Measurements from ENCODE around the gene CRAT. TPM values are rescaled to one million over a fixed set of nuclear protein-coding genes. Genes with fewer than 3 reads are reported as not detected.

The CRAT gene
- total RNA-seq, 5 donors from 2014 or later (not counting 1 experiment from before 2014, with no cell fraction given): 6.6 to 17.5 (median 13.9) TPM

- H3K9me3 Mint-ChIP-seq: no peaks in the 10 kb centered on the region
- peaks cover 2% of the 10 kb centered on the region for H3K36me3 Mint-ChIP-seq
- Histone ChIP-seq H3K36me3 (ENCODE audit: control insufficient read depth in 2 of 2, extremely low read depth in 1 of 2, insufficient read depth in 1 of 2, low read length in 1 of 2) (no peaks in the 10 kb centered on the region), H3K4me1 (ENCODE audit: control insufficient read depth in 1 of 2, extremely low read depth in 1 of 2, insufficient read depth in 2 of 2, low read length in 2 of 2) (no peaks in the 10 kb centered on the region), H3K27ac (ENCODE audit: low read length) (no peak overlapping the region), H3K27me3 (replicated peaks in 1 of 2; ENCODE audit: control insufficient read depth in 2 of 2, extremely low read depth in 1 of 2, insufficient read depth in 2 of 2, low read length in 1 of 2) (no peaks in the 10 kb centered on the region), H3K9me3 (no peaks in the 10 kb centered on the region), H3K4me3 (ENCODE audit: control insufficient read depth in 1 of 2, extremely low read depth in 1 of 2, low read length in 1 of 2) (no peak overlapping the region)
- CTCF ChIA-PET: no interaction called here
- POLR2A ChIA-PET: interaction anchor here in 1 of 2 donors (0.6 kb wide), 2 partner anchors 25 to 36 kb away, joined by 4 to 7 read pairs; no protein-coding TSS in a partner anchor
- no peak overlapping the region for H3K4me3 Mint-ChIP-seq
- ATAC-seq (replicated peaks in 1 of 4): no peak
- no peak for DNase-seq
- H3K27me3 Mint-ChIP-seq: no peaks in the 10 kb centered on the region
- 83% methylated on average over 10 of the region's 16 CpGs for WGBS (ENCODE audit: insufficient coverage)
- H3K4me1 Mint-ChIP-seq: no peaks in the 10 kb centered on the region
- no peak overlapping the region for H3K27ac Mint-ChIP-seq
Observed at GRCh38 chr9:129097671-129098306, 12.8 kb downstream of the CRAT start.

- CTCF ChIA-PET: no interaction called here
Observed at GRCh38 chr9:129095908-129096307, 14.7 kb downstream of the CRAT start.

GRCh38 chr9:129095170-129095667 lies 15.4 kb downstream of the CRAT start:
- ATAC-seq (replicated peaks in 1 of 4): no peak
- WGBS (ENCODE audit: insufficient coverage): 95% methylated on average over 20 of the region's 21 CpGs
- CTCF ChIA-PET: no interaction called here
- H3K27ac Mint-ChIP-seq: no peak overlapping the region
- H3K27ac ChIP-seq (ENCODE audit: low read length): no peak overlapping the region
- no peak overlapping the region for H3K4me3 Mint-ChIP-seq
- no peaks in the 10 kb centered on the region for H3K9me3 ChIP-seq
- no peaks in the 10 kb centered on the region for H3K27me3 Mint-ChIP-seq
- no peak overlapping the region for H3K4me3 ChIP-seq (ENCODE audit: control insufficient read depth in 1 of 2, extremely low read depth in 1 of 2, low read length in 1 of 2)
- no peaks in the 10 kb centered on the region for H3K4me1 Mint-ChIP-seq
- POLR2A ChIA-PET: no interaction called here
- H3K4me1 ChIP-seq (ENCODE audit: control insufficient read depth in 1 of 2, extremely low read depth in 1 of 2, insufficient read depth in 2 of 2, low read length in 2 of 2): no peaks in the 10 kb centered on the region
- H3K36me3 ChIP-seq (ENCODE audit: control insufficient read depth in 2 of 2, extremely low read depth in 1 of 2, insufficient read depth in 1 of 2, low read length in 1 of 2): peaks cover 0 to 4% of the 10 kb centered on the region in 2 donors
- no peaks in the 10 kb centered on the region for H3K27me3 ChIP-seq (replicated peaks in 1 of 2; ENCODE audit: control insufficient read depth in 2 of 2, extremely low read depth in 1 of 2, insufficient read depth in 2 of 2, low read length in 1 of 2)
- no peak for DNase-seq
- peaks cover 2% of the 10 kb centered on the region for H3K36me3 Mint-ChIP-seq
- H3K9me3 Mint-ChIP-seq: no peaks in the 10 kb centered on the region

More at GRCh38 chr9:129095908-129096307, 14.7 kb downstream of the CRAT start:
- H3K27me3 Mint-ChIP-seq: no peaks in the 10 kb centered on the region
- ATAC-seq (replicated peaks in 1 of 4) (no peak), DNase-seq (no peak)
- H3K27ac Mint-ChIP-seq: no peak overlapping the region
- no peak overlapping the region for H3K4me3 Mint-ChIP-seq
- WGBS (ENCODE audit: insufficient coverage): 90% methylated on average over 10 of the region's 12 CpGs
- no peak overlapping the region for H3K27ac ChIP-seq (ENCODE audit: low read length)
- H3K36me3 ChIP-seq (ENCODE audit: control insufficient read depth in 2 of 2, extremely low read depth in 1 of 2, insufficient read depth in 1 of 2, low read length in 1 of 2): no peaks in the 10 kb centered on the region
- H3K27me3 ChIP-seq (replicated peaks in 1 of 2; ENCODE audit: control insufficient read depth in 2 of 2, extremely low read depth in 1 of 2, insufficient read depth in 2 of 2, low read length in 1 of 2): no peaks in the 10 kb centered on the region
- H3K9me3 ChIP-seq: no peaks in the 10 kb centered on the region
- H3K4me1 ChIP-seq (ENCODE audit: control insufficient read depth in 1 of 2, extremely low read depth in 1 of 2, insufficient read depth in 2 of 2, low read length in 2 of 2): no peaks in the 10 kb centered on the region
- H3K4me3 ChIP-seq (ENCODE audit: control insufficient read depth in 1 of 2, extremely low read depth in 1 of 2, low read length in 1 of 2): no peak overlapping the region
- peaks cover 2% of the 10 kb centered on the region for H3K36me3 Mint-ChIP-seq
- no peaks in the 10 kb centered on the region for H3K9me3 Mint-ChIP-seq
- H3K4me1 Mint-ChIP-seq: no peaks in the 10 kb centered on the region
- POLR2A ChIA-PET: no interaction called here

- H3K27me3 Mint-ChIP-seq: no peaks in the 10 kb centered on the region
- 93% methylated on average over 13 of the region's 13 CpGs for WGBS (ENCODE audit: insufficient coverage)
- Histone ChIP-seq H3K4me1 (ENCODE audit: control insufficient read depth in 1 of 2, extremely low read depth in 1 of 2, insufficient read depth in 2 of 2, low read length in 2 of 2) (no peaks in the 10 kb centered on the region), H3K27ac (ENCODE audit: low read length) (no peak overlapping the region), H3K9me3 (no peaks in the 10 kb centered on the region), H3K4me3 (ENCODE audit: control insufficient read depth in 1 of 2, extremely low read depth in 1 of 2, low read length in 1 of 2) (no peak overlapping the region), H3K27me3 (replicated peaks in 1 of 2; ENCODE audit: control insufficient read depth in 2 of 2, extremely low read depth in 1 of 2, insufficient read depth in 2 of 2, low read length in 1 of 2) (no peaks in the 10 kb centered on the region), H3K36me3 (ENCODE audit: control insufficient read depth in 2 of 2, extremely low read depth in 1 of 2, insufficient read depth in 1 of 2, low read length in 1 of 2) (peaks cover 6 to 9% of the 10 kb centered on the region in 2 donors)
- H3K4me3 Mint-ChIP-seq: no peak overlapping the region
- no peaks in the 10 kb centered on the region for H3K4me1 Mint-ChIP-seq
- ATAC-seq (replicated peaks in 1 of 4) (no peak), DNase-seq (no peak)
- no peaks in the 10 kb centered on the region for H3K9me3 Mint-ChIP-seq
- peaks cover 7% of the 10 kb centered on the region for H3K36me3 Mint-ChIP-seq
- CTCF ChIA-PET: no interaction called here
- no peak overlapping the region for H3K27ac Mint-ChIP-seq
- POLR2A ChIA-PET: no interaction called here
Observed at GRCh38 chr9:129094387-129095169, 16.0 kb downstream of the CRAT start.

- Histone ChIP-seq H3K9me3 (no peaks in the 10 kb centered on the region), H3K27ac (ENCODE audit: low read length) (no peak overlapping the region), H3K27me3 (replicated peaks in 1 of 2; ENCODE audit: control insufficient read depth in 2 of 2, extremely low read depth in 1 of 2, insufficient read depth in 2 of 2, low read length in 1 of 2) (no peaks in the 10 kb centered on the region), H3K36me3 (ENCODE audit: control insufficient read depth in 2 of 2, extremely low read depth in 1 of 2, insufficient read depth in 1 of 2, low read length in 1 of 2) (peaks cover 12 to 13% of the 10 kb centered on the region in 2 donors), H3K4me1 (ENCODE audit: control insufficient read depth in 1 of 2, extremely low read depth in 1 of 2, insufficient read depth in 2 of 2, low read length in 2 of 2) (no peaks in the 10 kb centered on the region), H3K4me3 (ENCODE audit: control insufficient read depth in 1 of 2, extremely low read depth in 1 of 2, low read length in 1 of 2) (no peak overlapping the region)
- no peaks in the 10 kb centered on the region for H3K27me3 Mint-ChIP-seq
- no peaks in the 10 kb centered on the region for H3K4me1 Mint-ChIP-seq
- 91% methylated on average over 15 of the region's 20 CpGs for WGBS (ENCODE audit: insufficient coverage)
- H3K9me3 Mint-ChIP-seq: no peaks in the 10 kb centered on the region
- ChIA-PET CTCF (no interaction called here), POLR2A (no interaction called here)
- DNase-seq: no peak
- ATAC-seq (replicated peaks in 1 of 4): no peak
- no peak overlapping the region for H3K27ac Mint-ChIP-seq
- H3K36me3 Mint-ChIP-seq: peaks cover 9% of the 10 kb centered on the region
- no peak overlapping the region for H3K4me3 Mint-ChIP-seq
Observed at GRCh38 chr9:129093602-129094386, 16.8 kb downstream of the CRAT start.

- Histone ChIP-seq H3K27ac (ENCODE audit: low read length) (no peak overlapping the region), H3K36me3 (ENCODE audit: control insufficient read depth in 2 of 2, extremely low read depth in 1 of 2, insufficient read depth in 1 of 2, low read length in 1 of 2) (peaks cover 29 to 49% of the 10 kb centered on the region in 2 donors), H3K4me1 (ENCODE audit: control insufficient read depth in 1 of 2, extremely low read depth in 1 of 2, insufficient read depth in 2 of 2, low read length in 2 of 2) (peaks cover 0 to 2% of the 10 kb centered on the region in 2 experiments), H3K9me3 (no peaks in the 10 kb centered on the region), H3K27me3 (replicated peaks in 1 of 2; ENCODE audit: control insufficient read depth in 2 of 2, extremely low read depth in 1 of 2, insufficient read depth in 2 of 2, low read length in 1 of 2) (no peaks in the 10 kb centered on the region), H3K4me3 (ENCODE audit: control insufficient read depth in 1 of 2, extremely low read depth in 1 of 2, low read length in 1 of 2) (no peak overlapping the region)
- 98% methylated on average over 10 of the region's 15 CpGs for WGBS (ENCODE audit: insufficient coverage)
- H3K4me3 Mint-ChIP-seq: no peak overlapping the region
- no peak for ATAC-seq (replicated peaks in 1 of 4)
- H3K9me3 Mint-ChIP-seq: no peaks in the 10 kb centered on the region
- no peak for DNase-seq
- CTCF ChIA-PET: no interaction called here
- H3K36me3 Mint-ChIP-seq: peaks cover 17% of the 10 kb centered on the region
- H3K27me3 Mint-ChIP-seq: no peaks in the 10 kb centered on the region
- POLR2A ChIA-PET: interaction anchor here in 1 of 2 donors (0.5 kb wide), 1 partner anchor 555 kb away, joined by 3 read pairs; no protein-coding TSS in a partner anchor
- no peak overlapping the region for H3K27ac Mint-ChIP-seq
- peaks cover 0 to 2% (median 0%) of the 10 kb centered on the region in 3 donors for H3K4me1 Mint-ChIP-seq
Observed at GRCh38 chr9:129089246-129089645, 21.3 kb downstream of the CRAT start.

Measured in T-cell (primary cell).